HG02678 (cell line): ENCODE data around the gene CADPS2.
"Not testable (repeated sequence)": the region's sequence is repeated elsewhere in the genome, so short reads cannot be mapped to it uniquely, and the experiment has no call there.

ENCODE experiments used
- ATAC-seq: cut with Tn5 transposase; IDR thresholded peaks from one replicate; pipeline ENCODE4 v1.9.1; 2021; ENCODE audit warnings: mild to moderate bottlenecking, moderate library complexity; ENCODE audit not compliant: unreplicated experiment

The CADPS2 gene

DNA sequence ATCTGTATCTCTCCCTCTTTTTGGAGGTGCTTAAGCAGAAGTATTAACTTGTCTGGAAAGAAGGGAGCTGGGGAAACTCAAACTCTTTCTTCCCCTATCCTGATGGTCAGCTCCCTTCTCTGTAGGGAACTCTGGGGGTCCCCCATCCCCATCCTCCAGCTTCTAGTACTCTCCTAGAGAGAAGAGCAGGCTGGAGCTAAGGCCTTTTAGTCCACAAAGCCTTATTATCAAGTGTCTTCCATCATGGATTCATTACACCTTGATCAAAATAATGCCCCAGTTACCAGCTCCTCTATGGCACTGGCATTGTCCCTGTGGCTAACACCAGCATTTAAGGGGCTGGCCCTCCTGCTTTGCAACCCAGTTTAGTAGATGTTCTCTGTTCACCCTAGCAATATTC is 35.7 kb downstream of the CADPS2 start:
- ATAC-seq: no peak

DNA sequence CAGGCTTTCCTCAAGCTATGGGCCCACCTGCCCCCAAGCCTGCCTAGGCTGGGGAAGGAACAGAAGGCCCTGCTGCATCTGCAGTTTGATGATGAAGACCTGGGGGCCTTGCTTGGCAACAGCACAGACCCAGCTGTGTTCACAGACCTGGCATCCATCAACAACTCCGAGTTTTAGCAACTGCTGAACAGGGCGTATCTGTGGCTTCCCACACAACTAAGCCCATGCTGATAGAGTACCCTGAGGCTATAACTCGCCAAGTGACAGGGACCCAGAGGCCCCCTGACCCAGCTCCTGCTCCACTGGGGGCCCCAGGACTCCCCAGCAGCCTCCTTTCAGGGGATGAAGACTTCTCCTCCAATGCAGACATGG is 36.3 kb downstream of the CADPS2 start:
- no peak for ATAC-seq

DNA sequence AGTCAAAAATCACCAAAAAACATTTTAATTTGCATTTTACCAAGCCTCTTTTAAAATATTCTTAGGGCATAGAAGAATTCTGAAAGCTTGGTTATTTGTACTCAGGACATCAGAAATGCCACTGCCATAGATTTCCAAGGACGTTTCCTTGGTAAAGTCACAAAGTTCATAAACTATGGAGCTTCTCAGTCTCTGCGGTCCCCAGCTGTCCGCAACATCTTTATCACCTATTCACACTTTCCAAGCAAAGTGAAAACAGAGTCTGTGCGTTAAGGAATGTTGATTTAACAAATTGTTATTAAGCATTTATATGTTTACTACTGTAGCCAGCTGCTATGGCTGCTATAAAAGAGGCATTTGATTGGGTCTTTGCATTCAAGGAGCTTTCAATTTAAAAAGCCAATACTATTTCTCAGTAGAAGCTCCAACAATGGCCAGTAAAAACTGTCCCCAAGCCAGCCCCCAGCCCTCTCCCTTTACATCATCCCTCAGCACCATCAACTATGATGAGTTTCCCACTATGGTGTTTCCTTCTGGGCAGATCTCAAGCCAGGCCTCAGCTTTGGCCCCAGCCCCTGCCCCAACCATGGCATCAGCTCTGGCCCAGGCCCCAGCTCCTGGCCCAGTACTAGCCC is 36.8 kb downstream of the CADPS2 start:
- ATAC-seq: no peak

DNA sequence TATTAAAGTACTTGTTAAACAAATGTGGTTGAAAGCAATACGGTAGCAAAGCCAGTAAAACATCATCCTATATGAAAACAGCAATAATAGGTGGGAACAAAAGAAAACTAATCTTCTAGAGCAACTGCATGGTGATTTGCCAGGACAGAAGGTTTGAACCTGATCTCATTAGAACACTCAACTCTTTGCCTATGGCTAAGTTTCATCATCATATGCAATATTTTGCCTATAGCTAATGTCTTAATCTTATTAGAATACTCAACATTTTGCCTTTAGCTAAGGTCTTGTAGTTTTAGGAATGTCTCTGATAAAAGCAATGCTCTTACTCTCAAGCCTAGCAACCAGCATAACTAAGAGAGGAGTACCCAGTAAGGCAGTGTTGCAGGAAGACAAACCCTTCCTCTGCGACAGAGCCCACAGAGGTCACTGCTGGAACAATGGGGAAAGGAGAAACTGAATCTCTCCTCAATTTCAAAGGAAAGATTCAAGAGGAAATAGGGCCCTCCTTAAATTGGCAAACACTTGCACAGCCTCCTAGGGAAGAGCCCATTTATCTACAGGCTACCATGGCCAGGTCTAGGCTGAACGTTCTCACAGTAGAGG is 38.3 kb downstream of the CADPS2 start:
- ATAC-seq: no peak

- no peak for ATAC-seq
Observed at GRCh38 chr7:122846591-122846990, 39.7 kb downstream of the CADPS2 start.

GRCh38 chr7:122845286-122845685 is 41.0 kb downstream of the CADPS2 start:
- no peak for ATAC-seq

- no peak for ATAC-seq
Observed at GRCh38 chr7:122844191-122844988, 41.9 kb downstream of the CADPS2 start.

GRCh38 chr7:122842971-122843370 is 43.3 kb downstream of the CADPS2 start:
- no peak for ATAC-seq

- not testable (repeated sequence) for ATAC-seq
Observed at GRCh38 chr7:122836286-122836685, 50.0 kb downstream of the CADPS2 start.

DNA sequence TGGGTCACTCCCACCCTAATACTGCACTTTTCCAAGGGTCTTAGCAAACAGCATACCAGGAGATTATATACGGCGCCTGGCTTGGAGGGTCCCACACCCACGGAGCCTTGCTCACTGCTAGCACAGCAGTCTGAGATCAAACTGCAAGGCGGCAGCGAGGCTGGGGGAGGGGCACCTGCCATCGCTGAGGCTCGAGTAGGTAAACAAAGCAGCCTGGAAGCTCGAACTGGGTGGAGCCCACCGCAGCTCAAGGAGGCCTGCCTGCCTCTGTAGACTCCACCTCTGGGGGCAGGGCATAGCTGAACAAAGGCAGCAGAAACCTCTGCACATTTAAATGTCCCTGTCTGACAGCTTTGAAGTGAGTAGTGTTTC is 51.7 kb downstream of the CADPS2 start:
- ATAC-seq: not testable (repeated sequence)

DNA sequence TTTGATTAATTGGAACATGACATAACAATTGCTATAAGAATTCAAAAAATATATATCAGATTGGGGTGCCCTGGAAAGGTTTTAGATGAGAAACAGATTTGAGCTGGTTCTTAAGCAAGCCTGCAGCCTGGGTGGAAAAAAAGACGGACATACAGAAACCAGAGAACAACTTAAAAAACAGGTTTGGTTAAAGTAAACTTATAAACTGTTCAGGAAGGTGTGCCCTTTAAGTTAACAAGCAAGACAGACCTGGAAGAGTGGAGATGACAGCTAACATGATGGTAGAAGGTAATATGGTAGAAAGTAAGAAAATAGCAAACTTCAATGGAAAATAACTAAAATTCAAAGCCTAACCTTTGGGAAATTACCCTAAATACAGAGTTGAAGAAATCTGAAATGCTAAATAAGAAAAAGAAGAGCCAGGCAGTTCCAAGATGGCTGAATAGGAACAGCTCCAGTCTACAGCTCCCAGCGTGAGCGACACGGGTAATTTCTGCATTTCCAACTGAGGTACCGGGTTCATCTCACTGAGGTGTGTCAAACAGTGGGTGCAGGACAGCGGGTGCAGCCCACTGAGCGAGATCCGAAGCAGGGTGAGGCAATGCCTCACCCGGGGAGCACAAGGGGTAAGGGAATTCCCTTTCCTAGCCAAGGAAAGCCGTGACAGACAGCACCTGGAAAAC is 52.2 kb downstream of the CADPS2 start:
- ATAC-seq: no peak

GRCh38 chr7:122831436-122831835 is 54.8 kb downstream of the CADPS2 start:
- no peak for ATAC-seq

DNA sequence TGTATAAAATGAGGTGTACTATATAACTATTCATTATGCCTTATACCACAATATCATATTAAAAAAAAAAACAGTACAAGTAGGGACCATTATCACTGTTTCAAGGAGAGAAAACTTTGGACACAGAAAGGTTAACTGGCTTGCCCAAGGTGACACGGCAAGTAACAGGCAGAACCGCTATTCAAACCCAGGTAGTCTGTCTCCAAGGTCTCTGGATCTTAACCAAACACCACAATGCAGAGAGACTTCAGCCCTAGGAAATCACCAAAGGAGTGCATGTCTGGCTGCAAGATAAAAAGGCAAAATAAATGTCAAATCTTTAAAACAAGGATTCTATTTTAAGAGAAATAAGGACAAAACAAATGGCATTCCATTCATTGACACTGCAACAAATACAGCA is 56.3 kb downstream of the CADPS2 start:
- no peak for ATAC-seq

DNA sequence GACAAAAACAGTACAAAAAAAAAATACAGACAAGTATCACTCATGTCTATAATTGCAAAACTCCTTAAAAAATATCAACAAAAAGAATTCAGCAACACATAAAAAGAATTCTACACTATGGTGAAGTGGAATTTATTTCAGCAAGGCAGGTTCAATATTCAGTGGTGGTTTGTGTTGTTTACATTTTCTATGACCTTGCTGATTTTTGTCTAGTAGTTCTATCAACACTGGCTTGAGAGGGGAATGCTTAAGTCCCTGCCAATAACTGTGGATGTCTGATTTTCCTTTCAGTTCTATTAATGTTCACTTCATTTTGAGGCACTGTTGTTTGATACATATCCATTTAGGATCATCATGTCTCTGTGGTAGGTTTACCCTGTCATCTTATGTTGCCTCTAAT is 58.5 kb downstream of the CADPS2 start:
- ATAC-seq: no peak

DNA sequence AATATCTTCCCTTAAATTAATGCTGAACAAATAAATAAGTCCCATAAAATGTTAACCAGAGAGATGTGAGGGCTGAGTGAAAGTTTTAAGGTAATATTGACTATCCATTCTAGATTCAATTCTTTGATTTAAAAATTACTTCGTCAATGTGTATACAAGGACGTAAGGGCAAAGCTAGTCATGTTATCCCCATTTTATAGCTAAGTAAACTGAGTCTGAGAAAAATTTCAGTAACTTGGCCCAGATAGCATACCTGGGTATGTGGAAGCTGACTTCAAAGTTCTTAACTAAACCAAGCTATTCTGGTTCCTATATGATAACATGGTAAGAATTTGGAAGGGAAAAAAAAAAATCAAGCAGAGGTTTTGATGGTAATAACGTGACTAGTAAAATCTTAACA is 72.4 kb downstream of the CADPS2 start:
- no peak for ATAC-seq

- ATAC-seq: no peak
Observed at GRCh38 chr7:122803851-122804250, 82.4 kb downstream of the CADPS2 start.

DNA sequence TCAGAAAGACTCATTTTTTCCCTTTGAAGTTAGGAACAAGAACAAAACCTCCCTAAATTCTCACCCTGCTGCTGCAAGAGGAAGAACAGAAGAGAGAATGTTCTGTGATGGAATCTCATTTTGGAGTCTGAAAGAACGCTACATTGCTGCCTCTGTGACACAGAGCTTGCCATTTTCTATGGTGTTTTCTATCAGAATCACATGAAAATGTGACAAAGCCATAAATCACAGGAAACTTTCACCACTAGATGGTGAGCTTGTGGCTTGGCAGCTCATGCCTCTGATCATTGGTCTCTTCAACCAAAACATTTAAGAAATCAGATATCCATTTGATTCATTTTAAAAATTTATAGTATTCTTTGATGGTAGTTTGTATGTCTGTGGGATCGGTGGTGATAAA is 82.9 kb downstream of the CADPS2 start:
- no peak for ATAC-seq

DNA sequence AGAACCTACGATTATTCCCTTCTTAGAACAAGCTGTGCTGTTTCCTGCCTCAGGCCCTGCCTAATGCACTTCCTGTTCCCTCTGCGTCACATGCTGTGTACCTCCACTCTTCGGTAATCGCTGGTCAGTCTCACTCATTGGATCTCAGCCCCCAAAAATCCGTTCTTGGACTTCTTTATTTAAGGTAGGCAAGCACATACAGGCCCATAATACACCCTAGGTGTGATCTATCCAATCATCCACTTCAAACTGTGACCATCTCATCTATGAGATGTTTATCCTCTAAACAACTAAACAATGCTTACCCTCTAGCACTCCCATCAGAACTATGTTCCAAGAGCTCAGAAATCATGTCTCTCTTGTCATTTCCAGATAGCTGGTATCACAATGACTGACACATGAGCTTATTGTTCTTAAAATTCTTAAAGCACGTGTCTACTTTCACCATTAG is 83.9 kb downstream of the CADPS2 start:
- peak; percentile 51 for ATAC-seq

DNA sequence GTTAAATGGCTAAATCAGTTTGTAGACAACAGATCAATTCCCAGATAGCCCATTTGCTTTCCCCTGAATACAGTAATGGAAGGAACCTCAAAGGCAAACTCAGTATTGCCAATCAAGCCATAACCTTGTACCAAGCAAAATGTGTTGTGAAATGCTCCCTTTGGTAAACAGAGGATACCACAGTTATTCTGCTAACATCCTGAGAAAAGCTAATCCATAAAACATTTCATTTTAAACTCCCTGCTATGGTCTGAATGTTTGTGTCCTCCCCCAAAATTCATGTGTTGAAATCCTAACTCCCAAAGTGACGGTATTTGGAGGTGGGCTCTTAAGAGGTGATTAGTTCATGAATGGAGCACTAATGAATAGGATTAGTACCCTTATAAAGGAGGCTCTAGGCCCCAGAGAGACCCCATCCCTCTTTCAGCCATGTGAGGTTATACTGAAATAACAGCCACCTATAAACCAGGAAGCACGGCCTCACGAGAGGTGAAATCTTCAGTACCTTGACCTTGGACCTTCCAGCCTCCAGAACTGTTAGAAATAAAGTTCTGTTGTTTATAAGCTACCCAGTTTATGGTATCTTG is 94.2 kb downstream of the CADPS2 start:
- no peak for ATAC-seq

DNA sequence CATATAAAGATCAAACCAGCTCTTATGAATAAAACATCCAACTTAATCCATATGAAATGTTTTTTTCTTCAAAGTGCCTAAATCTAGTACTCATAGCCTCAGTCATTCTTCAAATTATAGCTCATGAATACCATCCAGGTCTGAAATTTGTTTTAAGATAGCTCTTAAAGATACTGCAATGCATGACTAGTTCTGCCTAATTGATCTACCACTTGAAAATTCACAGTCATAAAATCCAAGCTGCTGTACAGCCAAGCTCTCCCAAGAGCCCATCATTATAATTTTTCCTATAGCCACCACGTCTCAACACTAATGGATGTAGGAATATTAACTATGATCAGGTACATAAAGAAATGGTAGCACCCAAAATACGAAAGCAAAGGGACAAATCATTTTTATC is 95.7 kb downstream of the CADPS2 start:
- ATAC-seq: no peak

DNA sequence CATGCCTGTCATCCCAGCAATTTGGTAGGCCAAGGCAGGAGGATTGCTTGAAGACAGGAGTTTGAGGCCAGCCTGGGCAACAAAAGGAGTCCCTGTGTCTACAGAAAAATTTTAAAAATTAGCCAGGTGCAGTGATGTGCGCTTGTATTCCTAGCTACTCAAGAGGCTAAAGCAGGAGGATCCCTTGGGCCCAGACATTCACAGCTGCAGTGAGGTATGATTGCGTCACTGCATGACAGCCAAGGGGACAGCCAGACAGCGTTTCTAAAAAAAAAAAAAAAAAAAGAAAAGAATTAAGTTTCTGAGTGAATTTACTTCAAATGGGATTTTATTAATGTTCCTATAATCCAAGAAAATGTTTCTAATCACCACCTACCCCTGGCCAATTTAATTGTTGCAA is 96.1 kb downstream of the CADPS2 start:
- ATAC-seq: no peak
